CD4-positive, alpha-beta T cell treated with Interleukin-4 for 1 hour (primary cell): ENCODE measurements around the gene MRPL9.
A peak's percentile ranks its signal among the peaks of the same experiment; 100 is the strongest.

Experiments used
- DNase-seq, 2 donors: peaks; one replicate each; pipeline ENCODE4 v3.0.0-alpha.2; 2020 to 2022

The MRPL9 gene

GRCh38 chr1:151729157-151729965, 33.9 kb downstream of the MRPL9 start:
- DNase-seq: no peak

DNA sequence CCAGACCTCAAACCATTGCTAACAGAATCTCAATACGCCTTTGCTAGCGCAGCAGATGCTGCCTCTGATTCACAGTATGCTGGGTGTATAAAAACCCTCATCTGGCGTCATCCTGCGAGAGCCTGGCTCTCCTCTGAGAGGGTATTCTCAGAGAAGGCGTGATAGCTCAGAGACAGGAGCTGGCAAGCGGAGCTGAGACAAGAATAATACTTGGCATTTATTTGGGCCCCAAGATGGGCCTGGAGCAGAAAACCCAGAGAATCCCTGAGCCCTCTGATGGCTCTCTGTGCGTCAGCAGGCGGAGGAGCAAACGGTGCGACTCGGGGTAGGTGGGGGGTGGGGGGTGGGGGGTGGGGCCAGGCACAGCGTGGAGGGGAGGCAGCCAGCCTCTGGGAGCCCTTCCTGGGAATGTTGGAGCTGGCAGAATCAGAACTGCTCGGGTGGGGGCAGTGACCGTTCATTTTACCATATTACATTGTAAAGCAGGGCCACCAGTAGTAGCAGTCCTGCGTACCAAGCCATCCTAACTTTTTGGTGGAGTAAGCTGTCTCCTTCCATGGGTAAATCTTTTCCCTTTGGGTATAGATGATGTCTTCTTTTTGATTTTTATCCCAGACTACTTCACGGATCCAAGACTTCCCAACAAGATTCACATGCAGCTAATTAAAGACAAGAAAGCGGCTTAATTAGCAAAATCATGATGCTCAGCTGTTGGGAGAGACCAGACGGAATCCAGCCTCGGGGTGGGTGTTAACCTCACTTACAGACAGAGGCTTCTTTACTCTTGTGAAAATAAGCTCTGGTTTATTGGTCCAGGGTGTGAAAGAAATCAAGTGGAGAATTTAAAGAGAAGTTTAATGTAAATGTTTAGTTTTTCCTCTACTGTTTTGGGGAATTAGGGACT, 34.9 kb downstream of the MRPL9 start:
- no peak for DNase-seq

DNA sequence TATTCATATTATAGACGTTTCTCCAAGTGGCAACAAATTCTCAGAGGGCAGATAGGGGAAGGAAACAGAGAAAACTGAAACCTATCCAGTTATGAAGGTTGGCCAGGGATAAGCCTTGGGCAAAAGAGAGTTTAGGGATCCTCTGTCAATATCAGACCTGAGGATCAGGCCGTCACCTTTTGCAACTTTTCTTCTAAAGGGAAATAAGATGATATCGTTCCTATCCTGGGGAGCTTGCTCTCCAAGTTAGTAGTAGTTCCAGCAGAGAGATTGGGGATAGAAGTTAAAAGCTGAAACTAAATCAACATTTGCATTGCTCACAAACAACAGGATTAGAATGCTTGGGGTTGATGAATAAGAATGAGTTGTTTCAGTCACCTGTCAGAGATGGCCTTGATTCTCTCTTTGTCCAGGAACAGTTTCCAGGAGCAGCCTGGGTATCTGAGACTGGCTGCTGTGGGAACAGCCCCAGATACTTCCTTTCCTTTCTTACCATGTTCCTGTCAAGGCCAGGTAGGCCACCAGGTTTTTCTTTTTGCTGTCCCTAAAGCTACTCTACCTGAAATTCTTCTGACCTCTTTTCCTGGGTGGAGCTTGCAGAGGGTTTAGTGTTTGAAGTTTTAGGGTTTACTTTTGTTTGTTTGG, 39.4 kb downstream of the MRPL9 start:
- DNase-seq: no peak

- DNase-seq: no peak
Observed at GRCh38 chr1:151721788-151722510, 41.3 kb downstream of the MRPL9 start.

- peak; percentile 52 to 56 for DNase-seq
Observed at GRCh38 chr1:151720974-151721787, 42.1 kb downstream of the MRPL9 start, which contains the start of gene RIIAD1. Gene RIIAD1, plus strand, starts transcription at chr1:151721522. Its CDS starts 15 bp downstream, at chr1:151721537.

GRCh38 chr1:151720554-151720953, 42.7 kb downstream of the MRPL9 start:
- peak in 1 of 2 donors; percentile 17 for DNase-seq

GRCh38 chr1:151720125-151720524, 43.2 kb downstream of the MRPL9 start:
- DNase-seq: no peak

GRCh38 chr1:151718666-151719065, 44.6 kb downstream of the MRPL9 start:
- no peak for DNase-seq

- DNase-seq: no peak
Observed at GRCh38 chr1:151718011-151718431, 45.3 kb downstream of the MRPL9 start.

- peak in 1 of 2 donors; percentile 32 for DNase-seq
Observed at GRCh38 chr1:151716771-151717631, 46.3 kb downstream of the MRPL9 start, which contains the start of gene CELF3. Gene CELF3, minus strand, starts transcription at chr1:151716803. Its CDS starts 783 bp downstream, at chr1:151716020.

DNA sequence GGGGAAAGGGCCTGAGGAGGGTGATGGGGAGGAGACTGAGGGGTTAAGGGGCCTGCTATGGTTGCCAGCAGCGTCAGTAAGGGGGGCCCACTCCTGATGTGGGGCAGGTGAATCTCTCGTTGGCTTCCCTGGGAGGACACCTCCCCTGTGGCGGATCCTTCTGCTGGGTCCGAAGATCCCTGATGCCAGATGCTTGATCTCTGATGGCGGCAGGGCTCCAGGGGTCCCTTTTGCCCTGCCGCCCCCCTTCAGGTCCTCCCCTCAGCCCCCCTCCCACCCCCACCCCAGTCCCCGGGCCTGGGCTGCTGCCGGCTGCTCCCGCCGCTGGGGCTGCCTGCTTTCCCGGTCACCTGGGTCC, 46.9 kb downstream of the MRPL9 start:
- DNase-seq: no peak

DNA sequence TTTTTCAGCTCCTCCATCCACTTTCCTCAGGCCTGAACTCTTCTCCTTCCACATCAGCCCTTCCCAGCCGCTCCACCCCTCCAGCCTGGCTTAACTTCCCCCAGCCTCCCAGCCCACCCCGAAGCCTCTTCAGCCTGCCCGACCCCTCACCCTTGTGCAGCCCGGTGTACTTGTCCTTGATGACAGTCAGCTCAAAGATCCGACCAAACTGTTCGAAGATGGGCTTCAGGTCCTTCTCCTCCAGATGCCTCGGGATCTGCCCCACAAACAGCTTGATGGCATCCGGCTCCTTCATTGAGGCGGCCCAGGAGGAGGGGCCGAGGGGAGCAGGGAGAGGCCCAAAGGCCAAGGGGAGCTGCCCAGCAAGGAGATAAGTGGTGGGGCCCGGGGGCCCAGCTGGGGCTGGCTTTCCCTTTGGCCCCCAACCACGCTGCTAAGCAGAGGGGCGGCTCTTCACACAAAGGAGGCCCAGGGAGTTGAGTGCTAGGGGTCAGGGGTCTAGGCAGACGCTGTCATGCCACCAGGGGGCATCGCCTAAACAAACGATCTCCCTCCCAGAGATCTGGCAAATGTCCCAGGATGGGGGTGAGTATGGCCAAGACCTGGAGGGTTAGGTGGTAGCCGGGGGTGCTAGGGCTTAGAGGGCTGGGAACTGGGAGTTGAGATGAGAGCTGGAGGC, 47.4 kb downstream of the MRPL9 start:
- no peak for DNase-seq

GRCh38 chr1:151714820-151715725, 48.2 kb downstream of the MRPL9 start:
- no peak for DNase-seq

DNA sequence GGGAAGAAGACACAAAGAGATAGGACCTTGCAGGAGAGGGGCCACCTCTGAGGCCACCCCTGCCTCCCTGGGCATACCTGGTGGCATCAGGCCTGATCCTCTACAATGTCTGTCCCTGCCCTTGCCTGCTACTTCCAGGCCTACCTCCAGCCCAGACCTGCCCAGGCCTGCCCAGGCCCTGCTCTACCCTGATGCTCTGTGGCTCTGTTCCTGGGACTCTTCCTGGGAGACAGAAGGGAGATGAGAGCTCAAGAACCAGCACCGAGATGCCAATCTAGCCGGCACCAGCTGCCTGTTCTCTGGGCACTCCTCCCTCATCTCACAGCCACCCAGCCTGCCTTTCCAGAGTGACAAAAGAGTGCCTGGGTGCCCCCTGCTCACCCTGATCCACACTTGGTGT, 49.4 kb downstream of the MRPL9 start:
- no peak for DNase-seq

- DNase-seq: no peak
Observed at GRCh38 chr1:151713044-151713443, 50.3 kb downstream of the MRPL9 start.

GRCh38 chr1:151711951-151712350, 51.3 kb downstream of the MRPL9 start:
- DNase-seq: no peak

- DNase-seq: no peak
Observed at GRCh38 chr1:151711044-151711800, 52.1 kb downstream of the MRPL9 start.
